CD4-positive, alpha-beta T cell (primary cell): Measurements from ENCODE around the gene NDUFS1. TPM values are rescaled to one million over a fixed set of nuclear protein-coding genes. Genes with fewer than 3 reads are reported as not detected.
"Not testable (repeated sequence)": the region's sequence is repeated elsewhere in the genome, so short reads cannot be mapped to it uniquely, and the experiment has no call there.

Source experiments
- ATAC-seq: fragments of 200-7000 bp; cut with Tn5 transposase; one replicate; pipeline ENCODE4 v1.10.0; 2022; ENCODE audit warnings: mild to moderate bottlenecking; ENCODE audit not compliant: poor library complexity
- CTCF ChIA-PET: fragments of 350-600 bp; sonication (Branson Sonifier 250); formaldehyde crosslinking; loops from one replicate; lab custom pipeline; 2021; ENCODE audit warnings: antibody characterized with exemption, inconsistent platforms; lab: Charles Lee
- POLR2A ChIA-PET: fragments of 350-600 bp; sonication (Branson Sonifier 250); formaldehyde crosslinking; loops from one replicate; lab custom pipeline; 2021; ENCODE audit warnings: antibody characterized with exemption, inconsistent platforms; lab: Charles Lee
- DNase-seq, 14 experiments: peaks; one replicate each; pipeline ENCODE4 v3.0.0-alpha.2; 2013 to 2020; ENCODE audit warnings: mixed read lengths in 2 of 14
- H3K27ac ChIP-seq, 2 donors: one replicate each; pipeline versions ENCODE4 v1.5.1 to v1.7.0; 2013; ENCODE audit warnings: low read length in 2 of 2, low read depth in 1 of 2, mild to moderate bottlenecking in 1 of 2
- H3K27me3 ChIP-seq, 2 experiments: 1 replicate in 1 of 2; 2 replicates in 1 of 2; pipeline versions ENCODE4 v1.6.1 to v1.7.0; 2013; ENCODE audit warnings: low read length in 2 of 2, control low read depth in 1 of 2, mild to moderate bottlenecking in 1 of 2, moderate library complexity in 1 of 2; ENCODE audit not compliant: insufficient read depth in 2 of 2, control insufficient read depth in 1 of 2
- H3K36me3 ChIP-seq: one replicate; pipeline ENCODE4 v1.6.1; 2013; ENCODE audit warnings: low read length, control low read depth; ENCODE audit not compliant: insufficient read depth
- H3K4me1 ChIP-seq: one replicate; pipeline ENCODE4 v1.6.1; 2013; ENCODE audit warnings: low read length, control low read depth; ENCODE audit not compliant: insufficient read depth
- H3K4me3 ChIP-seq: one replicate; pipeline ENCODE4 v1.5.1; 2013; ENCODE audit warnings: mild to moderate bottlenecking, low read length, moderate library complexity
- H3K9me3 ChIP-seq, 2 experiments: 1 replicate in 1 of 2; 2 replicates in 1 of 2; pipeline versions ENCODE4 v1.6.1 to v1.7.0; 2013; ENCODE audit warnings: low read length in 2 of 2, mild to moderate bottlenecking in 2 of 2, control low read depth in 1 of 2, moderate library complexity in 1 of 2; ENCODE audit not compliant: control insufficient read depth in 1 of 2, insufficient read depth in 1 of 2
- H3K27ac Mint-ChIP-seq: one replicate; pipeline ENCODE4 v1.8.0; 2020; ENCODE audit warnings: mixed read lengths
- H3K27me3 Mint-ChIP-seq: one replicate; pipeline ENCODE4 v1.8.0; 2021; ENCODE audit warnings: mixed read lengths
- H3K36me3 Mint-ChIP-seq: one replicate; pipeline ENCODE4 v1.8.0; 2021; ENCODE audit warnings: low read depth, mixed read lengths
- H3K4me1 Mint-ChIP-seq: one replicate; pipeline ENCODE4 v1.8.0; 2021; ENCODE audit warnings: low read depth, mixed read lengths
- H3K4me3 Mint-ChIP-seq: one replicate; pipeline ENCODE4 v1.8.0; 2020; ENCODE audit warnings: mild to moderate bottlenecking, mixed read lengths
- H3K9me3 Mint-ChIP-seq: one replicate; pipeline ENCODE4 v1.8.0; 2020; ENCODE audit warnings: mixed read lengths
- intact Hi-C, 2 experiments: fragments of 100-400 bp; cut with DNase I in 1 of 2; cut with micrococcal nuclease in 1 of 2; formaldehyde crosslinking; loops; one replicate each; pipeline versions ENCODE4 v1.15.1 to v1.9.0; 2023 to 2025; cut with DNase I, micrococcal nuclease
- total RNA-seq, 174 experiments: library from RNA in 2 of 174; stranded (reverse) in 2 of 174; gene quantifications; one replicate each; pipeline ENCODE4 v1.2.3 and lab custom pipeline; 2021 to 2026
- TF ChIP-seq, protein P1 (sequence below): fragments of 200-600 bp; IDR thresholded peaks from one replicate; pipeline ENCODE4 v1.8.0; 2022; ENCODE audit warnings: antibody characterized with exemption, mild to moderate bottlenecking

The NDUFS1 gene
- total RNA-seq, 2 experiments from 2014 or later: 33.4 to 34.3 TPM

DNA sequence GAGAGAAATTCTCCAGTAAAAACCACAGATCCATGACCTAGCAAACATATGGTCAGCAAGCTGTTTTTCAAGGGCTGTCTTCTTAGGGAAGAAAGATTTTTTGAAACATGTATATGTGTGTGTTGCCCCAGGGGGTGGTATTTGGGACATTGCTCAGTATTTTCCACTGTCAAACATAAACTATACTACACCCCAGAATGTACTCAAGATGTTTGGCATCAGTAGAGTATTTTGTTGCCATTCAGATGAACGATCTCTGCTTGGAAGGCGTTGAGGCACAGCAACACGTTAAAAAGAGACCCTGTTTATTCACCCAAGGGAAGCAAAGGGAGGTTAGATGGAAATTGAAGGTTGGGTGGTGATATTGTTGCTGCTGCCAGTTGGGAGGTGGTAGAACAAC lies 30.4 kb upstream of the NDUFS1 start:
- H3K27me3 Mint-ChIP-seq: peaks cover 21% of the 10 kb centered on the region
- POLR2A ChIA-PET: no interaction called here
- CTCF ChIA-PET: no interaction called here

DNA sequence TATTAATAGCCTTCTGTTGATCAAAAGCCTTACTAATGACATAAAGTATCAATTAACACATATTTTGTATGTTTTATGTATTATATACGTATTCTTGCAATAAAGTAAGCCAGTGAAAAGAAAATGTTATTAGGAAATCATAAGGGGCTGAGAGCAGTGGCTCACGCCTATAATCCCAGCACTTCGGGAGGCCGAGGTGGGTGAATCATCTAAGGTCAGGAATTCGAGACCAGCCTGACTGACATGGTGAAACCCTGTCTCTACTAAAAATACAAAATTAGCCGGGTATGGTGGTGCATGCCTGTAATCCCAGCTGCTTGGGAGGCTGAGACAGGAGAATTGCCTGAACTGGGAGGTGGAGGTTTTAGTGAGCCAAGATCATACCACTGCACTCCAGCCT lies 22.3 kb upstream of the NDUFS1 start:
- H3K4me1 Mint-ChIP-seq, H3K27ac ChIP-seq, H3K27me3 ChIP-seq, H3K9me3 Mint-ChIP-seq, H3K9me3 ChIP-seq, H3K27me3 Mint-ChIP-seq, H3K4me1 ChIP-seq, DNase-seq, CTCF ChIA-PET, H3K27ac Mint-ChIP-seq, intact Hi-C loops, H3K36me3 Mint-ChIP-seq, H3K36me3 ChIP-seq, H3K4me3 ChIP-seq, H3K4me3 Mint-ChIP-seq, ATAC-seq: not testable (repeated sequence)
- POLR2A ChIA-PET: interaction anchor here (0.6 kb wide), 1 partner anchor 1914 kb away, joined by 3 read pairs; no protein-coding TSS in a partner anchor

More for the DNA sequence above, 30.4 kb upstream of the NDUFS1 start:
- no peak for ATAC-seq
- H3K36me3 ChIP-seq: no peaks in the 10 kb centered on the region
- no peaks in the 10 kb centered on the region for H3K27me3 ChIP-seq
- intact Hi-C loops: no loop called here
- no peak for DNase-seq
- no peaks in the 10 kb centered on the region for H3K4me1 ChIP-seq
- TF ChIP-seq, protein P1, sequence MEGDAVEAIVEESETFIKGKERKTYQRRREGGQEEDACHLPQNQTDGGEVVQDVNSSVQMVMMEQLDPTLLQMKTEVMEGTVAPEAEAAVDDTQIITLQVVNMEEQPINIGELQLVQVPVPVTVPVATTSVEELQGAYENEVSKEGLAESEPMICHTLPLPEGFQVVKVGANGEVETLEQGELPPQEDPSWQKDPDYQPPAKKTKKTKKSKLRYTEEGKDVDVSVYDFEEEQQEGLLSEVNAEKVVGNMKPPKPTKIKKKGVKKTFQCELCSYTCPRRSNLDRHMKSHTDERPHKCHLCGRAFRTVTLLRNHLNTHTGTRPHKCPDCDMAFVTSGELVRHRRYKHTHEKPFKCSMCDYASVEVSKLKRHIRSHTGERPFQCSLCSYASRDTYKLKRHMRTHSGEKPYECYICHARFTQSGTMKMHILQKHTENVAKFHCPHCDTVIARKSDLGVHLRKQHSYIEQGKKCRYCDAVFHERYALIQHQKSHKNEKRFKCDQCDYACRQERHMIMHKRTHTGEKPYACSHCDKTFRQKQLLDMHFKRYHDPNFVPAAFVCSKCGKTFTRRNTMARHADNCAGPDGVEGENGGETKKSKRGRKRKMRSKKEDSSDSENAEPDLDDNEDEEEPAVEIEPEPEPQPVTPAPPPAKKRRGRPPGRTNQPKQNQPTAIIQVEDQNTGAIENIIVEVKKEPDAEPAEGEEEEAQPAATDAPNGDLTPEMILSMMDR: no peak
- H3K4me3 ChIP-seq: no peak overlapping the region
- H3K9me3 ChIP-seq: no peaks in the 10 kb centered on the region
- H3K27ac Mint-ChIP-seq: no peak overlapping the region
- H3K36me3 Mint-ChIP-seq: no peaks in the 10 kb centered on the region
- no peak overlapping the region for H3K27ac ChIP-seq
- H3K4me1 Mint-ChIP-seq: no peaks in the 10 kb centered on the region
- no peaks in the 10 kb centered on the region for H3K9me3 Mint-ChIP-seq
- no peak overlapping the region for H3K4me3 Mint-ChIP-seq

DNA sequence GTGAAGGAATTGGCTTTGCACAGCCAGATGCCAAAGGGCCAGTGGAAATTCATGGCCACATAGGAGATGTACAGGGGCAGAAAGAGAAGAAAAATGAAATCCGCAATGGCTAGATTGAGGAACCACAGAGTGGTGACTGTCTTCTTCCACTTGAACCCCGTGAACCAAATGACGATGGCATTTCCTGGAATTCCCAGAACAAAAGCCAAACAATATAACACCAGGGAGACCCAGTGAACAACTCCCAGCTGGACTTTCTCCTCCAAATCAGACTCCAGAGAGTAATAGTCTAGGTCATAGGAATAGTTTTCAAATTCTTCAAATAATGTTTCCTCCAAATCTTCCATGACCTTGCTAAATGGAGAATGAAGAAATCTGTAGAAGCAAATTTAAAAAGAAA lies 17.7 kb upstream of the NDUFS1 start:
- intact Hi-C loops: no loop called here
- no peaks in the 10 kb centered on the region for H3K4me1 ChIP-seq
- no peaks in the 10 kb centered on the region for H3K27me3 ChIP-seq
- TF ChIP-seq, protein P1: no peak
- H3K9me3 Mint-ChIP-seq: no peaks in the 10 kb centered on the region
- H3K4me1 Mint-ChIP-seq: no peaks in the 10 kb centered on the region
- no peaks in the 10 kb centered on the region for H3K36me3 ChIP-seq
- H3K4me3 ChIP-seq: no peak overlapping the region
- no peaks in the 10 kb centered on the region for H3K9me3 ChIP-seq
- H3K27ac ChIP-seq: no peak overlapping the region
- POLR2A ChIA-PET: no interaction called here
- no peak for DNase-seq
- H3K27me3 Mint-ChIP-seq: no peaks in the 10 kb centered on the region
- CTCF ChIA-PET: no interaction called here
- H3K27ac Mint-ChIP-seq: no peak overlapping the region
- no peak overlapping the region for H3K4me3 Mint-ChIP-seq
- no peak for ATAC-seq
- no peaks in the 10 kb centered on the region for H3K36me3 Mint-ChIP-seq

DNA sequence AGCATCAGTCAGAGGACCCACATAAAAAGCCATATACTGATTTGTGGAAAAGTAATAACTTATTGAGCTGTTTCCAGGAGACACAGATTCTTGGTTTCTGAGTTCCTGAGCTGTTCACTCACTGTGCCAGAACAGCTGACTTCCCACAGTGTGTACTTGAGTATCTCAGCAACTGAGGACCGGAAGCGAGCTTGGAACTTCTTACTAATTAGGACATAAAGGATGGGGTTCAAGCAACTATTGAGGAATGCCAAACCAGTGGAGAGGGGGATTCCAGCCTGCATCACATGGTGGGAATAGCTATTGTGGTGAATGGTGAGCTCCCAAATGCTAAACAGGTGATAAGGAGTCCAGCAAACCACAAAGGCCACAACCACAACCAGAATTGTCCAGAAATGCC lies 16.9 kb upstream of the NDUFS1 start:
- CTCF ChIA-PET: no interaction called here

More for the DNA sequence above, 16.9 kb upstream of the NDUFS1 start:
- Mint-ChIP-seq H3K27ac (no peak overlapping the region), H3K9me3 (no peaks in the 10 kb centered on the region), H3K36me3 (no peaks in the 10 kb centered on the region), H3K4me1 (no peaks in the 10 kb centered on the region), H3K4me3 (no peak overlapping the region), H3K27me3 (no peaks in the 10 kb centered on the region)
- H3K27ac ChIP-seq: no peak overlapping the region
- no peaks in the 10 kb centered on the region for H3K4me1 ChIP-seq
- POLR2A ChIA-PET: no interaction called here
- H3K4me3 ChIP-seq: no peak overlapping the region
- ATAC-seq (no peak), DNase-seq (no peak)
- no peaks in the 10 kb centered on the region for H3K36me3 ChIP-seq
- TF ChIP-seq, protein P1: no peak
- no peaks in the 10 kb centered on the region for H3K27me3 ChIP-seq
- H3K9me3 ChIP-seq: no peaks in the 10 kb centered on the region
- intact Hi-C loops: no loop called here
